Spleen (tissue), 11 donors: ENCODE results near the gene BEND4. TPM values are rescaled to one million over a fixed set of nuclear protein-coding genes. Genes with fewer than 3 reads are reported as not detected.

Experiments
- DNase-seq: peaks from one replicate; pipeline ENCODE4 v3.0.0-alpha.2; 2020
- H3K27ac ChIP-seq, 8 donors: fragments of 200-600 bp; sonication (generic) in 7 of 8; 1 replicate in 4 of 8; 2 replicates in 4 of 8; pipeline versions ENCODE4 v1.5.0 to v1.8.0; 2016 to 2021; ENCODE audit warnings: inconsistent platforms in 4 of 8, mild to moderate bottlenecking in 4 of 8, moderate library complexity in 1 of 8
- H3K27me3 ChIP-seq, 7 donors: fragments of 200-600 bp; sonication (generic) in 6 of 7; replicated peaks in 1 of 7; 1 replicate in 4 of 7; 2 replicates in 3 of 7; pipeline versions ENCODE4 v1.5.0 to v1.8.0; 2016 to 2021; ENCODE audit warnings: inconsistent platforms in 3 of 7, mild to moderate bottlenecking in 1 of 7
- H3K36me3 ChIP-seq, 6 donors: fragments of 200-600 bp; sonication (generic) in 5 of 6; 1 replicate in 4 of 6; 2 replicates in 2 of 6; pipeline versions ENCODE4 v1.5.0 to v1.8.0; 2016 to 2021; ENCODE audit warnings: inconsistent platforms in 2 of 6
- H3K4me1 ChIP-seq, 6 donors: fragments of 200-600 bp; sonication (generic) in 5 of 6; 1 replicate in 3 of 6; 2 replicates in 3 of 6; pipeline versions ENCODE4 v1.5.0 to v1.8.0; 2016 to 2021; ENCODE audit warnings: inconsistent platforms in 3 of 6
- H3K4me3 ChIP-seq, 8 donors: fragments of 200-600 bp; sonication (generic) in 7 of 8; 1 replicate in 4 of 8; 2 replicates in 4 of 8; pipeline versions ENCODE4 v1.5.0 to v1.8.0; 2016 to 2021; ENCODE audit warnings: inconsistent platforms in 4 of 8, mild to moderate bottlenecking in 4 of 8, moderate library complexity in 2 of 8
- H3K9me3 ChIP-seq, 8 donors: fragments of 200-600 bp; sonication (generic) in 7 of 8; 1 replicate in 4 of 8; 2 replicates in 4 of 8; pipeline versions ENCODE4 v1.5.0 to v1.8.0; 2016 to 2021; ENCODE audit warnings: inconsistent platforms in 4 of 8
- POLR2A ChIP-seq, 3 donors: fragments of 450-650 bp; IDR thresholded peaks; one replicate each; pipeline ENCODE4 v1.5.1; 2017; ENCODE audit warnings: antibody characterized with exemption in 3 of 3, mild to moderate bottlenecking in 1 of 3
- POLR2AphosphoS5 ChIP-seq, 3 donors: sonication (generic); formaldehyde crosslinking; IDR thresholded peaks; one replicate each; pipeline ENCODE4 v1.5.1; 2017; ENCODE audit warnings: antibody characterized with exemption in 3 of 3
- WGBS, 5 donors: extraction: QIAGEN DNeasy Blood & Tissue Kit in 3 of 5; methylation state at CpG; one replicate each; pipeline versions ENCODE4 v1.1.5 to v1.1.7; 2013 to 2018; 5-methylcytosine and 5-hydroxymethylcytosine counted together
- intact Hi-C: fragments of 100-400 bp; cut with DNase I; formaldehyde crosslinking; loops from one replicate; pipeline ENCODE4 v1.15.0; 2023; ENCODE audit warnings: low total_unique reads
- polyA plus RNA-seq, 3 donors: library from polyadenylated mRNA; stranded (reverse); fragments of 200-250 nt; gene quantifications; one replicate each; pipeline ENCODE4 v1.2.1, GENCODE V29; 2013
- total RNA-seq, 7 donors: library from RNA; depleted of rRNA in 3 of 7; stranded (reverse); fragments of >200 nt in 3 of 7; fragmentation: NEBNext Ultra II Directional in 4 of 7; extraction: Animal tissue kit (Norgen Biotek cat#: 25700) in 4 of 7; gene quantifications; one replicate each; pipeline versions ENCODE4 v1.1.0 to v1.2.1, GENCODE V29; 2016 to 2021
- TF ChIP-seq, protein P1 (sequence below), 11 experiments: fragments of 200-600 bp in 7 of 11; fragments of 450-650 bp in 4 of 11; sonication (generic) in 4 of 11; IDR thresholded peaks in 8 of 11; conservative IDR thresholded peaks in 3 of 11; 1 replicate in 7 of 11; 2 replicates in 4 of 11; pipeline versions ENCODE4 v1.4.0 to v1.8.0; 2016 to 2021; ENCODE audit warnings: antibody characterized with exemption in 11 of 11, inconsistent platforms in 4 of 11, mild to moderate bottlenecking in 1 of 11
- donor health status: healthy with polysubstance abuse.
- donor health status: DM: no; HTN: no; CAD: no; lungs with moderate emphysema.
- donor health status: DM: no; HTN: no; CAD: no.
- donor health status: Bipolar disorder and iron deficiency.
- donor health status: healthy.
- donor health status: DM: no; HTN: no; CAD: no.
- donor health status: DM: yes; HTN: yes; CAD: no.

BEND4 gene
- total and polyA plus RNA-seq, 10 donors, result 1.1 to 8.3 (median 4.2) TPM

DNA sequence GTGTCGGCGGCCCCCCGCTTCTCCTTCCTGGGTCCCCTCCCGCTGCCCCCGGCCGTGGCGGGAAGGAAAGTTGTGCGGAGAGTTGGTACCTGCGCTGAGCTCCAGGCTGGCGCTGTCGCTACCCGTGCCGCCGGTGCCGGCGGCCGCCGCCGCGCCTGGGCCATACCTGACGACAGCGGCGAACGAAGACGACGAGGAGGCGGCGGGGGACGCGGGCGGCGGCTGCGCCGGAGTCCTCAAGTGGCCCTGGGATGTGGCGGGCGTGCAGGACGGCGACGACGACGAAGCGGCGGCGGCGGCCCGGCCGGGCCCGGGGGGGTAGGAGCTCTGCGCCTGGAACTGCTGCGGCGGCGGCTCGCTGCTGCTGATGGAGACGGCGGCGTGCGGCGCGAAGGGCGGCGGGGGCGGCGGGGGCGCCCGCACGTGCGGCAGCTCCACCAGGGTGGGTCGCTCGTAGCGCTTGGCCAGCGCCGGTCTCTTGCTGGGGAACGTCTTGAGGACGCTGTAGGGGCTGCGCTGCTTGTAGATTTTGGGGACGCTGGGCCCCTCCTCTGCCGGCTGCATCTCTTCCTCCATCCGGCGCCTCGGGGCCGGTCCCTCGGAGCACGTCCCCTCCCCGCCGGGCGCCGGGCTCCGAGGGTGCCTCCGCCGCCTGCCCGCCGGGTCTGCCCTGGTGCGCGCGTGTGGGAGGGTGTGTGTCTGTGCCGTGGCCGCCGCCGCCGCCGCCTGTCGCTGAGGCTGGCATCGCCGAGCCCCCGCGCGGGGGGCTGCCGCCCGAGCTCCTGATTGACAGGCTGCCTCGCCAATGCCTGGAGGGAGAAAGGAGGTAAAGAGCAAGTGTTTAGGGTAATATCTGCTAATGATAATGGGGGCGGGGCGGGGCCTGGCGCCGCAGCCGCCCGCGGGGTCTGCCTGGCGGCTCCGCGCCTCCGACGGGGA is 618 bp downstream of the BEND4 start:
- Histone ChIP-seq H3K27ac (peak overlapping the region in 7 of 8 donors; percentile 20 to 74 (median 68)), H3K27me3 (peaks cover 4 to 56% (median 32%) of the 10 kb centered on the region in 7 donors), H3K4me1 (peaks cover 6 to 42% (median 30%) of the 10 kb centered on the region in 6 donors), H3K36me3 (no peaks in the 10 kb centered on the region), H3K9me3 (no peaks in the 10 kb centered on the region), H3K4me3 (peak overlapping the region; percentile 45 to 86 (median 66))
- intact Hi-C loops, result no loop called here
- DNase-seq, result peak; percentile 92
- 0 to 1% (median 1%) methylated on average over 25 to 122 of the region's 122 CpGs for WGBS, 5 donors
- TF ChIP-seq, protein P1, sequence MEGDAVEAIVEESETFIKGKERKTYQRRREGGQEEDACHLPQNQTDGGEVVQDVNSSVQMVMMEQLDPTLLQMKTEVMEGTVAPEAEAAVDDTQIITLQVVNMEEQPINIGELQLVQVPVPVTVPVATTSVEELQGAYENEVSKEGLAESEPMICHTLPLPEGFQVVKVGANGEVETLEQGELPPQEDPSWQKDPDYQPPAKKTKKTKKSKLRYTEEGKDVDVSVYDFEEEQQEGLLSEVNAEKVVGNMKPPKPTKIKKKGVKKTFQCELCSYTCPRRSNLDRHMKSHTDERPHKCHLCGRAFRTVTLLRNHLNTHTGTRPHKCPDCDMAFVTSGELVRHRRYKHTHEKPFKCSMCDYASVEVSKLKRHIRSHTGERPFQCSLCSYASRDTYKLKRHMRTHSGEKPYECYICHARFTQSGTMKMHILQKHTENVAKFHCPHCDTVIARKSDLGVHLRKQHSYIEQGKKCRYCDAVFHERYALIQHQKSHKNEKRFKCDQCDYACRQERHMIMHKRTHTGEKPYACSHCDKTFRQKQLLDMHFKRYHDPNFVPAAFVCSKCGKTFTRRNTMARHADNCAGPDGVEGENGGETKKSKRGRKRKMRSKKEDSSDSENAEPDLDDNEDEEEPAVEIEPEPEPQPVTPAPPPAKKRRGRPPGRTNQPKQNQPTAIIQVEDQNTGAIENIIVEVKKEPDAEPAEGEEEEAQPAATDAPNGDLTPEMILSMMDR (IDR thresholded peaks at IDR 0.05 in 8 of 11, conservative IDR thresholded peaks at IDR 0.05 in 3 of 11), result no peak
- TF ChIP-seq POLR2AphosphoS5 (IDR thresholded peaks at IDR 0.05), result peak in 2 of 3 donors; percentile 10 to 72

DNA sequence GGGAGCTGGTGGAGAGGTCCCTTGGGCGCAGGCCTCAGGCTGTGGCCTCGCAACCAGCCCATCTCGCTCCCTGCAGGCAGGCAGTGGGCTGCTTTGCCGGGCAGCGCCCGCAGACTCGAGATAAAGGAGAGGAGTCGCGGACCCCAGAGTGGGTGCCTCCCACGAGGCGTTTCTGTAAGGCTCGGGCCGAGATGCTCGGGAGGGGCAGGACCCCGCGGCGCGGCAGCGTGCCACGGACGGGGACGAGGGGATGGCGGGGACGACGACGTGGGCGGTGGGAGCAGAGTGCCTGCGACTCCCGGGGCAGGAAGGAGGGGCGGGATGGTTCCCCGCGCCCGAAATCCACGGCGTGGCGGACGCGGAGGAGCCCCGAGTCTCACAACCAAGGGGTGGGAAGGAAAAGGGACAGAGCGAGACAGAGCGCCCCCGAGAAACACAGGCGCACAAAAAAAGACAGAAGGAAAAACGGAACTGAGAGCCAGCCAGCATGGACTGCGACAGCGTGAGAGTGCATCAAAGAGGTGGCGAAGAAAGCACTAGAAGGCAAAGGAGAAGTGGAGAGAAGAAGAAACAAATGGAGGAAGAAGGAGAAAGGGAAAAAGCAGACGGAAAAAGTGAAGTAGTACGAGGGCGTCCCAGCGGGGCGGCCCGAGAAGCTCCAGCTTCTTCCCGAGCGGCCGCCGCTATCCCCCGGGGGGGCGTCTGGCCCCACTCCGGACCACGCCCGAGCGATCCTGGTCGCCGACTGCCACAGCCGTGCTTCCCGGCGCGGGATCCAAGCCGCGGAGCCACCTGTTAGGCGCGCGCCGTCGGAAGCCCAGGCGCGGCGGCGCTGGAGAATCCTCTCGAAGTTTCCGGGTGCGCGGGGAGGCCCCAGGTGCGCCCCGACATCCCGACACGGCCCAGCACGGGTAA is 1.5 kb downstream of the BEND4 start:
- Histone ChIP-seq H3K27ac (peak overlapping the region in 6 of 8 donors; percentile 24 to 74 (median 68)), H3K9me3 (no peaks in the 10 kb centered on the region), H3K36me3 (no peaks in the 10 kb centered on the region), H3K27me3 (peaks cover 4 to 56% (median 32%) of the 10 kb centered on the region in 7 donors), H3K4me3 (peak overlapping the region; percentile 45 to 86 (median 66)), H3K4me1 (peaks cover 6 to 42% (median 30%) of the 10 kb centered on the region in 6 donors)
- 5 to 14% (median 8%) methylated on average over 60 to 89 of the region's 89 CpGs for WGBS, 5 donors
- TF ChIP-seq POLR2AphosphoS5 (IDR thresholded peaks at IDR 0.05), result no peak
- TF ChIP-seq POLR2A (IDR thresholded peaks at IDR 0.05), result no peak
- TF ChIP-seq, protein P1 (IDR thresholded peaks at IDR 0.05 in 8 of 11, conservative IDR thresholded peaks at IDR 0.05 in 3 of 11), result no peak
- DNase-seq, result peak; percentile 86
- intact Hi-C loops, result no loop called here

DNA sequence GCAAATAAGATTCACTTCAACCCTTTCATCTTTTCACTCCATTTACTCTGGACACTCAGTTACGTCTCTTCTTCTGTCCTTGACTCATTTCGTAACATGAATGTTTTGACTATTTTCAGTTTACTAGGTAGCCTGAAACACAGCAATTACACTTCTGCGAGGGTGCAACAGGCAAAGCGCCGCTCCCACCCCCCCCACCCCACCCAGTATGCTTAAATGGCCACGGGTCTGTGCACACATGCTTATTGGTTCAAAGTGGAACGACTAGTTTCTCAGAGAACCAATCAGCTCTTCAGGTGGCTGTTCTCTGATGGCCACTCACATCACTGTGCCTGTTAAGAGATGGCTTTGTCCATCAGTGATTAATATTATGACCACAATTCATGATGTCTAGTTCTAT is 3.5 kb downstream of the BEND4 start:
- Histone ChIP-seq H3K27ac (no peak overlapping the region), H3K4me3 (no peak overlapping the region), H3K36me3 (no peaks in the 10 kb centered on the region), H3K27me3 (peaks cover 4 to 55% (median 32%) of the 10 kb centered on the region in 7 donors), H3K9me3 (no peaks in the 10 kb centered on the region), H3K4me1 (peaks cover 6 to 42% (median 30%) of the 10 kb centered on the region in 6 donors)
- WGBS, 5 donors, result 74 to 85% (median 80%) methylated on average over 7 of the region's 7 CpGs
- TF ChIP-seq, protein P1 (IDR thresholded peaks at IDR 0.05 in 8 of 11, conservative IDR thresholded peaks at IDR 0.05 in 3 of 11), result no peak
- TF ChIP-seq POLR2A (IDR thresholded peaks at IDR 0.05) (no peak), POLR2AphosphoS5 (IDR thresholded peaks at IDR 0.05) (no peak)
- no peak for DNase-seq
- intact Hi-C loops, result no loop called here
